ENCODE results near the gene ANKMY2.

GRCh38 chr7:16606704-16607103, 38.9 kb downstream of the ANKMY2 start:
- TF ChIP-seq POLR2A (IDR thresholded peaks at IDR 0.05) (no peak), CTCF (IDR thresholded peaks at IDR 0.05) (no peak), POLR2AphosphoS5 (IDR thresholded peaks at IDR 0.05; ENCODE audit: insufficient read depth in 1 of 2, low read depth in 1 of 2) (no peak)

Measured in vagina (tissue), 2 donors.